DOHH2 (cell line): ENCODE results near the gene JPH2.

Source experiments
- H3F3A ChIP-seq: fragments of 200-600 bp; sonication (generic), shearing (Covaris generic); 2 replicates; pipeline ENCODE4 v1.6.0; 2016; ENCODE audit warnings: antibody characterized with exemption, mild to moderate bottlenecking; ENCODE audit not compliant: control insufficient read depth, insufficient read depth
- H3K27ac ChIP-seq: fragments of 200-600 bp; sonication (generic); 2 replicates; pipeline ENCODE4 v1.5.1; 2014; ENCODE audit warnings: low read depth, mild to moderate bottlenecking, low read length, moderate library complexity
- H3K27me3 ChIP-seq: fragments of 200-600 bp; sonication (generic); 2 replicates; pipeline ENCODE4 v1.6.1; 2014; ENCODE audit warnings: mild to moderate bottlenecking, low read length, mixed read lengths; ENCODE audit not compliant: control insufficient read depth
- H3K36me3 ChIP-seq: fragments of 200-600 bp; sonication (generic); 2 replicates; pipeline ENCODE4 v1.6.1; 2014; ENCODE audit warnings: mild to moderate bottlenecking, low read length, moderate library complexity, mixed read lengths; ENCODE audit not compliant: control insufficient read depth
- H3K4me1 ChIP-seq: fragments of 200-600 bp; sonication (generic); 2 replicates; pipeline ENCODE4 v1.6.1; 2014; ENCODE audit warnings: mild to moderate bottlenecking, low read length, mixed read lengths; ENCODE audit not compliant: control insufficient read depth
- H3K4me2 ChIP-seq: fragments of 200-600 bp; sonication (generic); 2 replicates; pipeline ENCODE4 v1.6.0; 2014; ENCODE audit warnings: mild to moderate bottlenecking, low read length, moderate library complexity
- H3K4me3 ChIP-seq: fragments of 200-600 bp; sonication (generic); 2 replicates; pipeline ENCODE4 v1.5.1; 2014; ENCODE audit warnings: mild to moderate bottlenecking, low read length, mixed read lengths
- H3K79me2 ChIP-seq: fragments of 200-600 bp; sonication (generic); 2 replicates; pipeline ENCODE4 v1.6.1; 2014; ENCODE audit warnings: mild to moderate bottlenecking, low read length, mixed read lengths; ENCODE audit not compliant: control insufficient read depth
- H3K9me2 ChIP-seq: fragments of 200-600 bp; sonication (generic); replicated peaks from 2 replicates; pipeline ENCODE4 v1.6.1; 2014; ENCODE audit warnings: mild to moderate bottlenecking, low read length, mixed read lengths; ENCODE audit not compliant: control insufficient read depth
- H3K9me3 ChIP-seq: fragments of 200-600 bp; sonication (generic); 2 replicates; pipeline ENCODE4 v1.6.1; 2014; ENCODE audit warnings: antibody characterized with exemption, low read length, mixed read lengths; ENCODE audit not compliant: control insufficient read depth, insufficient read depth
- H4K20me1 ChIP-seq: fragments of 200-600 bp; sonication (generic); 2 replicates; pipeline ENCODE4 v1.6.0; 2014; ENCODE audit warnings: low read depth, mild to moderate bottlenecking, antibody characterized with exemption, low read length, moderate library complexity; ENCODE audit not compliant: control insufficient read depth, insufficient read depth
- CTCF ChIP-seq: fragments of 200-600 bp; sonication (generic); IDR thresholded peaks from one replicate; pipeline ENCODE4 v1.5.1; 2014; ENCODE audit warnings: antibody characterized with exemption, mild to moderate bottlenecking, low read depth, low read length; ENCODE audit not compliant: poor library complexity, severe bottlenecking
- EZH2phosphoT487 ChIP-seq: fragments of 200-600 bp; sonication (generic); IDR thresholded peaks from 2 replicates; pipeline ENCODE4 v1.6.1; 2017; ENCODE audit warnings: borderline replicate concordance, mild to moderate bottlenecking, antibody characterized with exemption, low read length, moderate library complexity, mixed read lengths

The JPH2 gene

GRCh38 chr20:44211177-44212039 lies 24.4 kb upstream of the JPH2 start:
- TF ChIP-seq EZH2phosphoT487: no peak
- TF ChIP-seq CTCF: no peak
- peak overlapping the region; percentile 74 for H3K4me2 ChIP-seq
- no peaks in the 10 kb centered on the region for H3K9me2 ChIP-seq
- no peaks in the 10 kb centered on the region for H3K27me3 ChIP-seq
- H3K4me1 ChIP-seq: peaks cover 34% of the 10 kb centered on the region
- peaks cover 20% of the 10 kb centered on the region for H4K20me1 ChIP-seq
- H3K9me3 ChIP-seq: no peaks in the 10 kb centered on the region
- H3K36me3 ChIP-seq: peaks cover 21% of the 10 kb centered on the region
- H3K27ac ChIP-seq: 0 out of 2 replicates have a peak overlapping the region, but pooled peaks have one; percentile 12
- H3K79me2 ChIP-seq: peaks cover 41% of the 10 kb centered on the region
- H3F3A ChIP-seq: no peaks in the 10 kb centered on the region
- peak overlapping the region; percentile 91 for H3K4me3 ChIP-seq

GRCh38 chr20:44210406-44211176 lies 23.6 kb upstream of the JPH2 start, which contains the start of gene OSER1:
OSER1 (minus strand) TSS chr20:44210771; CDS start chr20:44206957, 3,814 bp downstream.
- Histone ChIP-seq H3K79me2 (peaks cover 49% of the 10 kb centered on the region), H3F3A (no peaks in the 10 kb centered on the region), H3K9me3 (no peaks in the 10 kb centered on the region), H3K4me2 (peak within 1 kb of the TSS; percentile 97), H3K36me3 (peaks cover 28% of the 10 kb centered on the region), H3K27ac (peak within 1 kb of the TSS; percentile 69), H3K27me3 (no peaks in the 10 kb centered on the region), H3K4me1 (peaks cover 34% of the 10 kb centered on the region), H4K20me1 (peaks cover 20% of the 10 kb centered on the region), H3K9me2 (no peaks in the 10 kb centered on the region), H3K4me3 (peak within 1 kb of the TSS; percentile 91)
- TF ChIP-seq EZH2phosphoT487: no peak
- TF ChIP-seq CTCF: no peak

GRCh38 chr20:44209686-44210405 lies 22.9 kb upstream of the JPH2 start:
- Histone ChIP-seq H3K27ac (peak overlapping the region; percentile 69), H4K20me1 (peaks cover 20% of the 10 kb centered on the region), H3K9me3 (no peaks in the 10 kb centered on the region), H3K4me3 (peak overlapping the region; percentile 91), H3K9me2 (no peaks in the 10 kb centered on the region), H3K27me3 (no peaks in the 10 kb centered on the region), H3F3A (no peaks in the 10 kb centered on the region), H3K36me3 (peaks cover 35% of the 10 kb centered on the region), H3K79me2 (peaks cover 56% of the 10 kb centered on the region), H3K4me2 (peak overlapping the region; percentile 97), H3K4me1 (peaks cover 34% of the 10 kb centered on the region)
- TF ChIP-seq CTCF (no peak), EZH2phosphoT487 (no peak)
